Loucy (cell line): ENCODE measurements around the gene INHA.

Experiments
- H2AFZ ChIP-seq: fragments of 200-600 bp; sonication (generic); 2 replicates; pipeline ENCODE4 v1.6.0; 2016; ENCODE audit warnings: antibody characterized with exemption, mild to moderate bottlenecking, low read length, moderate library complexity
- H3F3A ChIP-seq: fragments of 200-600 bp; 2 replicates; pipeline ENCODE4 v1.6.0; 2016; ENCODE audit warnings: antibody characterized with exemption, low read depth, mild to moderate bottlenecking
- H3K27me3 ChIP-seq: fragments of 200-600 bp; sonication (generic); 2 replicates; pipeline ENCODE4 v1.6.1; 2014; ENCODE audit warnings: low read length, mild to moderate bottlenecking; ENCODE audit not compliant: insufficient read depth, poor library complexity, severe bottlenecking
- H3K36me3 ChIP-seq: fragments of 200-600 bp; sonication (generic); 2 replicates; pipeline ENCODE4 v1.6.1; 2016; ENCODE audit warnings: low read length; ENCODE audit not compliant: insufficient read depth
- H3K4me1 ChIP-seq: fragments of 200-600 bp; sonication (generic); 2 replicates; pipeline ENCODE4 v1.5.1; 2014; ENCODE audit warnings: low read length, mild to moderate bottlenecking; ENCODE audit not compliant: insufficient read depth, poor library complexity, severe bottlenecking
- H3K4me2 ChIP-seq: fragments of 200-600 bp; sonication (generic); 2 replicates; pipeline ENCODE4 v1.6.0; 2014; ENCODE audit warnings: antibody characterized with exemption, low read length, low read depth, mild to moderate bottlenecking; ENCODE audit not compliant: poor library complexity, severe bottlenecking
- H3K4me3 ChIP-seq: fragments of 200-600 bp; sonication (generic); 2 replicates; pipeline ENCODE4 v1.5.1; 2014; ENCODE audit warnings: low read length, mild to moderate bottlenecking, mixed read lengths; ENCODE audit not compliant: poor library complexity, severe bottlenecking
- H3K79me2 ChIP-seq: fragments of 200-600 bp; sonication (generic); 2 replicates; pipeline ENCODE4 v1.6.1; 2014; ENCODE audit warnings: low read length; ENCODE audit not compliant: insufficient read depth
- H3K9ac ChIP-seq: fragments of 200-600 bp; sonication (generic); 2 replicates; pipeline ENCODE4 v1.6.0; 2014; ENCODE audit warnings: mild to moderate bottlenecking, low read depth, low read length, moderate library complexity; ENCODE audit not compliant: poor library complexity, severe bottlenecking
- H3K9me2 ChIP-seq: fragments of 200-600 bp; sonication (generic); replicated peaks from 2 replicates; pipeline ENCODE4 v1.6.1; 2016; ENCODE audit warnings: low read depth, low read length, mixed read lengths
- H3K9me3 ChIP-seq: fragments of 200-600 bp; sonication (generic); 2 replicates; pipeline ENCODE4 v1.6.1; 2014; ENCODE audit warnings: mild to moderate bottlenecking, antibody characterized with exemption, low read length, low read depth; ENCODE audit not compliant: insufficient read depth
- H4K20me1 ChIP-seq: fragments of 200-600 bp; sonication (generic); 2 replicates; pipeline ENCODE4 v1.6.0; 2014; ENCODE audit warnings: antibody characterized with exemption, low read length, mild to moderate bottlenecking; ENCODE audit not compliant: insufficient read depth, poor library complexity, severe bottlenecking
- EZH2phosphoT487 ChIP-seq: fragments of 200-600 bp; IDR thresholded peaks from 2 replicates; pipeline ENCODE4 v1.6.1; 2018; ENCODE audit warnings: antibody characterized with exemption, mild to moderate bottlenecking, moderate library complexity, borderline replicate concordance
- TF ChIP-seq, protein P1 (sequence below): fragments of 200-600 bp; sonication (generic); conservative IDR thresholded peaks from 2 replicates; pipeline ENCODE4 v1.5.1; 2014; ENCODE audit warnings: mild to moderate bottlenecking, antibody characterized with exemption, low read length

Gene INHA

DNA sequence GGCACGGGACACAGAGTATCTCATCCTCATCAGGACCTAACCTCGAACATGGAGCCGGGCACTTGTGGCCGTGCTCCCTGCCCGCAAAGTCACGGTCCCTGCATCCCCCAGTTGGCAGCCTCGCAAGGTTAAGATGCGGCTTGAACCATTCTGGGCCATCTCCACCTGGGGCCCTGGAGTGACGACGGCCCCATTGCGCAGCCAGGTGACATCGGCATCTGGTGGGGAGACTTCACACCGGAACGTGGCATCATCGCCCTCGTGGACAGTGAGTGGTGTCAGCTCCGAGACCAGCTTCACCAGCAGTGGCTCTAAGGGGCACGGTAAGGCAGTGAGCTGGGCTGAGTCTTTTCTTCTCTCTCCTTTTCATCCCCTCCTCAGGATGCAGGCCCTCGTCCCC is 15.7 kb upstream of the INHA start:
- H3K9me2 ChIP-seq, result no peaks in the 10 kb centered on the region
- no peaks in the 10 kb centered on the region for H4K20me1 ChIP-seq
- H3K79me2 ChIP-seq, result no peaks in the 10 kb centered on the region
- H3K4me2 ChIP-seq, result no peak overlapping the region
- no peaks in the 10 kb centered on the region for H3K27me3 ChIP-seq
- H3F3A ChIP-seq, result no peaks in the 10 kb centered on the region
- no peak overlapping the region for H3K9ac ChIP-seq
- no peak overlapping the region for H2AFZ ChIP-seq
- H3K9me3 ChIP-seq, result no peaks in the 10 kb centered on the region
- TF ChIP-seq, protein P1, sequence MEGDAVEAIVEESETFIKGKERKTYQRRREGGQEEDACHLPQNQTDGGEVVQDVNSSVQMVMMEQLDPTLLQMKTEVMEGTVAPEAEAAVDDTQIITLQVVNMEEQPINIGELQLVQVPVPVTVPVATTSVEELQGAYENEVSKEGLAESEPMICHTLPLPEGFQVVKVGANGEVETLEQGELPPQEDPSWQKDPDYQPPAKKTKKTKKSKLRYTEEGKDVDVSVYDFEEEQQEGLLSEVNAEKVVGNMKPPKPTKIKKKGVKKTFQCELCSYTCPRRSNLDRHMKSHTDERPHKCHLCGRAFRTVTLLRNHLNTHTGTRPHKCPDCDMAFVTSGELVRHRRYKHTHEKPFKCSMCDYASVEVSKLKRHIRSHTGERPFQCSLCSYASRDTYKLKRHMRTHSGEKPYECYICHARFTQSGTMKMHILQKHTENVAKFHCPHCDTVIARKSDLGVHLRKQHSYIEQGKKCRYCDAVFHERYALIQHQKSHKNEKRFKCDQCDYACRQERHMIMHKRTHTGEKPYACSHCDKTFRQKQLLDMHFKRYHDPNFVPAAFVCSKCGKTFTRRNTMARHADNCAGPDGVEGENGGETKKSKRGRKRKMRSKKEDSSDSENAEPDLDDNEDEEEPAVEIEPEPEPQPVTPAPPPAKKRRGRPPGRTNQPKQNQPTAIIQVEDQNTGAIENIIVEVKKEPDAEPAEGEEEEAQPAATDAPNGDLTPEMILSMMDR, result no peak
- no peak for TF ChIP-seq EZH2phosphoT487
- no peak overlapping the region for H3K4me3 ChIP-seq
- no peaks in the 10 kb centered on the region for H3K36me3 ChIP-seq
- H3K4me1 ChIP-seq, result peaks cover 3% of the 10 kb centered on the region

DNA sequence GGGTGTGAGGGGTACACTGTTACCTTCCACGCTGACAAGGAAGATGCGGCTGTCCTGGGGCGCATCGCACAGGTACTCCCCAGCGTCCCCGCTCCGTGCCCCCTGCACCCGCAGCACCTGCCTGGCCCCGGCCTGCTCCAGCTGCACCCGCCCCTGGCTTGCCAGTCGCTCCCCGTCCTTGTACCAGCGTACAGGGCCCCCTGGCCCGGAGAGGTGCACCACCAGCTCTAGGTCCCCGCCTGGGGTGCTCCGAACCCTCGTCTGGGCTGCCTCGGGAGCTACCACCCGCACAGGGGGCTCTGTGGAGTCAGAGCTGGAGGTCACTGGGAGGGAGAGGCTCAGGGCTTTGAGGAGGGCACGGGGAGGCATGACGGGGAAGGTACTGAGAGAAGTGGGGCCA is 14.8 kb upstream of the INHA start:
- no peaks in the 10 kb centered on the region for H3K9me2 ChIP-seq
- no peak for TF ChIP-seq EZH2phosphoT487
- TF ChIP-seq, protein P1, result no peak
- H3K4me1 ChIP-seq, result peaks cover 3% of the 10 kb centered on the region
- H2AFZ ChIP-seq, result no peak overlapping the region
- no peaks in the 10 kb centered on the region for H3K79me2 ChIP-seq
- H3K9me3 ChIP-seq, result no peaks in the 10 kb centered on the region
- no peaks in the 10 kb centered on the region for H3F3A ChIP-seq
- H4K20me1 ChIP-seq, result no peaks in the 10 kb centered on the region
- no peak overlapping the region for H3K4me2 ChIP-seq
- H3K9ac ChIP-seq, result no peak overlapping the region
- H3K27me3 ChIP-seq, result no peaks in the 10 kb centered on the region
- no peak overlapping the region for H3K4me3 ChIP-seq
- H3K36me3 ChIP-seq, result no peaks in the 10 kb centered on the region

DNA sequence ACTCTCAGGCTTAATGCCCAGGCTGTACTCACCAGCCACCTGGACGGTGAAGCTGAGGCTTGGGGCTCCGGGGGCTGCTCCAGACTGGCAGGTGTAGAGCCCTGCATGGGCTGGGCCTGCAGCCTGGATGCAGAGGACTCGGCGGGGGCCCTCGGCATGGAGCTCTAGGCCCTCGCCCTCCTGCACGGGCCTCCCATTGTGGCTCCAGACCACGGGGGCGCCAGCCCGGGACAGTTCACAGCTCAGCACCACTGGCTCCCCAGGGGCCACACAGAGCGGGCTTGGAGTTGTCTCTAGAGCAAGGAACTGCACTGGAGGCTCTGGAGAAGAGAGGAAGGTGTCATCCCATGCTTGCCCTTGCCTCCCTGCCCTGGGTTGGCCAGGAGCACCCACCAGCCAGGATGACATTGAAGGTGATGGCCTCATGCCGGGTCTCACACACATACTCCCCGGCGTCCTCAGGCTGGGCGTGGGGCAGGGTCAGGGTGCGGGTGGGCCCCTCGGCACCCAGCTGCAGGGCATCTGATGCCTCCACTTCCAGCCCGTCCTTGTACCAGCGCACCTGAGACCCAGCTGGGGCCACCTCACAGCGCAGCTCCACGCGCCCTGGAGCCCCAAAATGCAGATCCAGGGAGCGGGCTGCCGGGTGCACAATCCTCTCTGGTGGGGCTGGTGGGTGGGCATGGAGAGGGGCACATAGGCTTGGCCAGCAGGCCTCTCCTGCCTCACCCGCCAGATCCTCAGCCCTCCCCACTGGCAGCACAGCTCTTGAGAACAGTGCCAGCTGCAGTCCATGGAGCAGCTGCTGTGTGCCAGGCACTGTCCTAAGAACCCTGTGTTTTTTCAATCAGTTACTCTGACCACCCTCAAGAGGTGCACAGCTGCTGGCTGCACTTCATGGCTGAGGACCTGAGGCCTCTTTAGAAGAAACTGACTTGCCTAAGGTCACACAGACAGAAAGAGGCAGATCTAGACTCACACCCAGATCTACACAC is 14.0 kb upstream of the INHA start:
- no peak for TF ChIP-seq EZH2phosphoT487
- TF ChIP-seq, protein P1, result no peak
- no peaks in the 10 kb centered on the region for H3K27me3 ChIP-seq

More for the DNA sequence above, 14.0 kb upstream of the INHA start:
- Histone ChIP-seq H3K4me2 (no peak overlapping the region), H3K9ac (no peak overlapping the region), H3K4me3 (no peak overlapping the region), H3K9me3 (no peaks in the 10 kb centered on the region), H3K79me2 (no peaks in the 10 kb centered on the region), H2AFZ (no peak overlapping the region), H3F3A (no peaks in the 10 kb centered on the region), H3K36me3 (no peaks in the 10 kb centered on the region), H3K9me2 (no peaks in the 10 kb centered on the region), H4K20me1 (no peaks in the 10 kb centered on the region), H3K4me1 (peaks cover 3% of the 10 kb centered on the region)
